A673 (cell line): ENCODE measurements around the gene SPRED2.

Experiments
- EZH2 ChIP-seq: fragments of 200-600 bp; sonication (generic); IDR thresholded peaks from 2 replicates; pipeline ENCODE4 v1.6.1; 2017; ENCODE audit warnings: borderline replicate concordance, low read depth, mild to moderate bottlenecking, mixed read lengths, antibody characterized with exemption, low read length; ENCODE audit not compliant: poor library complexity, severe bottlenecking
- TF ChIP-seq, protein P1 (sequence below): fragments of 300-800, 200-600 bp; sonication (generic); conservative IDR thresholded peaks from 2 replicates; pipeline ENCODE4 v1.5.1; 2017; ENCODE audit warnings: low read depth, mild to moderate bottlenecking, antibody characterized with exemption, low read length, moderate library complexity, mixed read lengths

DNA sequence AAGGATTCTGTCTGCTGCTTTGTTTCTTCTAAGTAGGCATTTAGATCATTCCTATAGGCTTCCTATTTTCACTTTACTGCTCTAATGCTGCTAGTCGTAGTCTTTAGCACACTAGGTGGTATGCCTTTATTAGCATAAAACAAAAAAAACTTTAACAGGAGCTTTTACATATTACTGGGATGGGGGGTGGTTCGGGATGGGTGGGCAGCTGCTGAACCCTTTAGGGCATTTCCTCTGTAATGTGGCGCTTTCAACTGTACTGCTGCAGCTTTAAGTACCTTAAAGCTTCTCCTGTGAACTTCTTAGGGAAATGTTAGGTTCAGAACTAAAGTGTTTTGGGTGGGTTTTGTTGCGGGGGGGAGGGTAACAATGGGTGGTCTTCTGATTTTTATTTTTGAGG, 163.4 kb downstream of the SPRED2 start:
- TF ChIP-seq, protein P1, sequence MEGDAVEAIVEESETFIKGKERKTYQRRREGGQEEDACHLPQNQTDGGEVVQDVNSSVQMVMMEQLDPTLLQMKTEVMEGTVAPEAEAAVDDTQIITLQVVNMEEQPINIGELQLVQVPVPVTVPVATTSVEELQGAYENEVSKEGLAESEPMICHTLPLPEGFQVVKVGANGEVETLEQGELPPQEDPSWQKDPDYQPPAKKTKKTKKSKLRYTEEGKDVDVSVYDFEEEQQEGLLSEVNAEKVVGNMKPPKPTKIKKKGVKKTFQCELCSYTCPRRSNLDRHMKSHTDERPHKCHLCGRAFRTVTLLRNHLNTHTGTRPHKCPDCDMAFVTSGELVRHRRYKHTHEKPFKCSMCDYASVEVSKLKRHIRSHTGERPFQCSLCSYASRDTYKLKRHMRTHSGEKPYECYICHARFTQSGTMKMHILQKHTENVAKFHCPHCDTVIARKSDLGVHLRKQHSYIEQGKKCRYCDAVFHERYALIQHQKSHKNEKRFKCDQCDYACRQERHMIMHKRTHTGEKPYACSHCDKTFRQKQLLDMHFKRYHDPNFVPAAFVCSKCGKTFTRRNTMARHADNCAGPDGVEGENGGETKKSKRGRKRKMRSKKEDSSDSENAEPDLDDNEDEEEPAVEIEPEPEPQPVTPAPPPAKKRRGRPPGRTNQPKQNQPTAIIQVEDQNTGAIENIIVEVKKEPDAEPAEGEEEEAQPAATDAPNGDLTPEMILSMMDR, result no peak
- TF ChIP-seq EZH2, result no peak
